NCI-H526 (cell line): ENCODE data around the gene LRRC25.

Source experiments
- DNase-seq, 2 experiments: peaks; one replicate each; lab custom pipeline; 2025; lab: John Stamatoyannopoulos, UW

The LRRC25 gene

DNA sequence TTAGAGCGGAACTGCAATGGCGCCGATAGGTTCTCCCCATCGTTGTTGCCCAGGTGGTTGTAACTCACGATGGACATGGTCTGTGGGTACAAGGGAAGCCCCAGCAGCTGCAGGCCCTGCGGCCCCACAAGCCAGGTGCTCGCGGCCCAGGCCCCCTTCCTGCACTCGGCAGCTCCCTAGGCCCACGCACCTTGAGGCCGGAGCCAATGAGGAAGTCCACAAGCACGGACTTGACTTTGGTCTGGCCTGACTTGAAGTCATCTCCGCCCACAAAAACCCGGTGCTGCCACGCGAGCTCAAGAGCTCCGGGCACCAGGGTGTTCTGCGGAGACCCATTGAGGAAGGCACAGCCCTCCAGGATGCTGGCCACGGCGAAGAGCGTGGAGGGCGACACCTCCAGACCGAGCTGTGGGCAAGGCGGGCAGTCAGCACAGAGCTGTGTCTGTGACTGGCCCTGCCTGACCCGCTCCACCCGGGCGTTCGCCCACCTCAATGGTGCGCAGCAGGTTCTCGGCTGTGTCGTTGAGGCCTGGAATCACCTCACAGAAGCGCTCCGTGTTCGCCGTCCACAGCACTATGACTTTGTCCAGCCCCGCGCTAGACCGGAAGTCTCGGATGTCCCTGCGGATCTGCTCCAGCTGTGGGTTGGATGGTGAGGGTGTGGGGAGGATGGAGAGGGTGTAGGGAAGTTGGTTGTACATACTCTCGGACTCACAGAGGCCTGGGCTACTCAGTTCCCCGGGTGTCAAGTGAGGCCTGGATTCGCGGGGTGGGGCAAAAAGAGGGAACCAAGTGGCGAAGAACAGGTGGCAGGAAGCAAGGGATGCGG is 38.6 kb upstream of the LRRC25 start:
- no peak for DNase-seq

GRCh38 chr19:18435178-18435841 is 37.9 kb upstream of the LRRC25 start:
- DNase-seq: no peak

DNA sequence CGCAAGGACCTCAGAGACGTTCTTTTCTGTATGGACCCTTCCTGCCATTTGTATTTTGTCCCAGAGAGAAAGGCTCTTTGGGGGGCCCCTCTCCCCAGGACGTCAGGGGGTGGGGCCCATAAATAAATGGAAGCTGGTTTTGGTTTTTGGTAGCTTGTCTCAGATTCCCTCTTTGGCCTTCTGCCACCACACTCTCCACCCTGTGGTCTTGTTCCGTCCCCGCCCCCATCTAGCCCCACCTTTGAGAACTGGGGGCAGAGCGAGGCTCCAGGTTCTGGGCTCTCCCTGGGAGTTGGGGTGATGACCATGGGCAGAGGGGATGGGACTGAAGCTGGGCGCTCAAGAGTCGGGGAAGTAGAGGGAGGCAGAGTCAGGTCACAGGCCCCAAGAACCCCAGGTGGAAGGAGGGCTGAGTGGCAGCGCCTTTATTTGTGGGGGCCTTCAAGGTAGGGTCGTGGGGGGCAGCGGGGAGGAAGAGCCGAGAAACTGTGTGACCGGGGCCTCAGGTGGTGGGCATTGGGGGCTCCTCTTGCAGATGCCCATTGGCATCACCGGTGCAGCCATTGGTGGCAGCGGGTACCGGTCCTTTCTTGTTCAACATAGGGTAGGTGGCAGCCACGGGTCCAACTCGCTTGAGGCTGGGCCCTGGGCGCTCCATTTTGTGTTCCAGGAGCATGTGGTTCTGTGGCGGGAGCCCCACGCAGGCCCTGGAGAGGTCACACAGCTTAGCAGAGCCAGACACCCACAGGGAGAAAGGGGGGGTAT is 37.2 kb upstream of the LRRC25 start:
- no peak for DNase-seq

DNA sequence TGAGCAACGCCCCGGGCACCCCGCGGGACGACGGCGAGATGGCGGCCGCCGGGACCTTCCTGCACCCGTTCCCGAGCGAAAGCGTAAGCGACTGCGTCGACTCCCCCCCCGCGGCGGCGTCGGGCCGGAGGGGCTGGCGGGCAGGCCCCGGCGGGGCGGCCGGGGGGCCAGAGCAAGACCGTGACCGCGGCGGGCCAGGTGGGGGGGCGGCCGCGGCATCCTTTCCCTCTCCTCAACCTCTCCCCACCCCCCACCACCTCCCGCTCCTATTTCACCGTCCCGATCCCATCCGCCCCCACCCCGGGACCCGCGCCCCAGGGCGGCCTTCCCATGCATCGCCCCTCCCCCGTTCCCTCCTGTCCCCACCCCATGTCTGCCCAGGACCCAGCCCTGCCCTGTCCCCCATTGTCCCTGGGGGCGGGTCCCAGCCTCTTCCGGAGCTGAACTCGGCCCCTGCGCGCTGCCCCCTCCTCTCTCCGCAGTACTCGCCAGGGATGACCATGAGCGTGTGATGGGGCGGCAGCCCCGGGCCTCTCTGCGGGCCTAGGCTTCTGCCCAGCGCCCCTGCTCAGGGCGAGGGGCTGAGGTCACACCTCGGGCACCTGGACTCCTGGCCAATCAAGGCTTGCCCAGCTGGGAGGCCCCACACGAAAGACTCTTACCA is 36.4 kb upstream of the LRRC25 start:
- peak in 1 of 2 experiments; percentile 57 for DNase-seq

DNA sequence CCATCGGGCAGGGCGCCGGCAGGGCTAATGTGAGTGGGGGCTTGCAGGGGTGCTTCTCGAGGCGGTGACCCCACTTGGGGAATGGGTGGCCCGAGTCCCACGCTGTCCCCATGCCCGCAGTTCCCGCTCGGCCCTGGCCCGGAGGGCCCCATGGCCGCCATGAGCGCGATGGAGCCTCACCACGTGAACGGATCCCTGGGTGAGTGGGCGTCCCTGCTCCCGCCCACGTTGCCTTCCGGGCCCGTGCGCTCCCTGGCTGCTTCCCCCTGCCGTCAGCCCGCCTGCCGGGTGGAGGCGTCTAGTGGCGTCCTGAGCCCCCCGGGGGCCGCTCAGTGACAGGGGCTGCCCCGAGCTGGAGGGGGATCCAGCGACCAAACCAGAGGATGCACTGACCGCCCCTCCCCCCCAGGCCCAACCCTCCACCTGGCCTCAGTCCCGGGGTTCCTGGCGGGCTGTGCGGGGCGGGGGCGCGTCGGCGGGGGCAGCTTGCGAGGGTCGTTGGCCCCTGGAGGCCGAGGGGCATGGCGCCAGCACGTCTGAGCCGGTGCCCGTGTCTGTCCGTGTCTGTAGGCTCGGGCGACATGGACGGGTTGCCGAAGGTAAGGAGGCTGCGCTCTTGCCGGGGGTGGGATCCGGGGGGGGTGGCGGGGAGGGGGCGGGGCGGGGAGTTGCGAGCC is 35.7 kb upstream of the LRRC25 start:
- peak in 1 of 2 experiments; percentile 38 for DNase-seq

- DNase-seq: no peak
These were observed 35.0 kb upstream of the LRRC25 start for GRCh38 chr19:18432275-18433014.

GRCh38 chr19:18431351-18432197 is 34.2 kb upstream of the LRRC25 start:
- no peak for DNase-seq

DNA sequence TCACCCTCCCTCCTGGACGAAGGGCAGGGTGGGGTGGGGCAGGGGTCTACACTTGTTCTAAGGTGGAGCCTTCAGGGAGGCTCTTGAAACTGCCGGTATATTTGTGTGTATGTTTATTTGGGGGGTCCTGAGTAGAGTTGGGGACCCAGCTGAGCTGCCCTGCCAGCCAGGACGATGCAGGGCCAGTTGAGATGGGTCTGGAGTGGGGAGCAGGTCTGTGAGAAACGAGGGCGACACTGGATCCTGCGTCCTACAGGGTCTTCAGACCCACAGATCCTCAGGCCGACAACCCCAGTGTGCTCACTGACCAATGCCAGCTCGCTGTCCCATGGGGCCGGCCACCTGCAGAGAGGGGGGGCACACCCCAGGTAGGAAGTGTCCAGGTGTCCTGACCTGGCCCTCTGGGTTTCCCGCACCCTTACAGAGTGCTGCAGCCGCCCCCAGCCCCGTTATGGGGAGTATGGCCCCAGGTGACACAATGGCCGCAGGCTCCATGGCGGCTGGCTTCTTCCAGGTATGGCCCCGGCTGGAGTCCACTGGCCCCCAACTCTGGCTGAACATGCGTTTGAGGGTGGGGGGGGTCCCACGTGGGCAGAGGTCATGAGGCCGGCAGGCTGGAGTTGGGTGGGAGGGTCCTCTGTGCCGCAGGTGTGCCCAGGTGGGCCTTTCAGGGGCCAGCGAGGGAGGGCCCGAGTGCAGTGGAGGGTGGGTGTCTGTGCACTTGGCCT is 33.2 kb upstream of the LRRC25 start:
- DNase-seq: no peak

GRCh38 chr19:18429717-18430416 is 32.4 kb upstream of the LRRC25 start:
- DNase-seq: no peak

DNA sequence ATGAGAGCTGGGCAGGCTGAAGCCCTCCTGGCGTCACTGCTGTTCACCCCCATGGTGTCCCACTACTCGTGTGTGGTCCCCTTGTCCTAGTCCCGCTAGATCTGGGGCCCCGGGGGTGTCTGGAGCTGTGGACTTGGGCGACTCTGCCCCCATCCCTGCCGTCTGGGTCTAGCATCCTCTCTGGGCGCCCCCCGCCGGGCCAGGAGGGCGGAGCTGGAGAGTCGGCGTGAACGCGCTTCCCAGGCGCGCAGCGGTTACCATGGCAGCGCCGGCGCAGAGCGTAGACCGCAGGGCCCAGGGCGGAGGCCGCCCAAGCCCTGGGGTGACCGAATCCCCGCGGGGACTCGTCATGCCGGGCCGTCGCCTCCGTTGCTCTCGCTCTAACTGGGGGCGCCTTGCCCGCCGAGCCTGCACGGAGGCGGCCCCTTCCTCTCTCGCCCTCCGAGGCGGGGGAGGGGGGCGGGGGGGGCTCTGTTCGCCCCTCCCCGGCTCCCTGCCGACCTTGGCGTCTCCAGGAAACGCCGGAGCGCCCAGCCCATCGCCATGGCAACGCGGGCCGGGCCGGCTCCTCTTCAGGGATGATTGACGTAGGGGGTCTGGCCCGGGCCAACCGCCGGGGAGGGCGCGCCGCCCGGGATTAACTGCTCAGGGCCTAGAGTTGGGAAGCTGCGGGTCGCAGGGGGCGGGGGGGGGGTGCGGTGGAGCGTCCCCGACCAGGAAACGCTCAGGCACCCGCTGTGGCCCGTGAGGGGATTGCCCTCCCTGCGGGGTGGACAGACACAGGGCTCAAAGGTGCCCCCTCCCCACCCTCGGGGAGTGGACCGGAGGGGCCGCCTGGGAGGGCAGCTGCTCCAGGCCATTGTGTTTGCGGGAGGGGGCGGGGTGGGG is 31.6 kb upstream of the LRRC25 start:
- DNase-seq: peak; percentile 64 to 88

DNA sequence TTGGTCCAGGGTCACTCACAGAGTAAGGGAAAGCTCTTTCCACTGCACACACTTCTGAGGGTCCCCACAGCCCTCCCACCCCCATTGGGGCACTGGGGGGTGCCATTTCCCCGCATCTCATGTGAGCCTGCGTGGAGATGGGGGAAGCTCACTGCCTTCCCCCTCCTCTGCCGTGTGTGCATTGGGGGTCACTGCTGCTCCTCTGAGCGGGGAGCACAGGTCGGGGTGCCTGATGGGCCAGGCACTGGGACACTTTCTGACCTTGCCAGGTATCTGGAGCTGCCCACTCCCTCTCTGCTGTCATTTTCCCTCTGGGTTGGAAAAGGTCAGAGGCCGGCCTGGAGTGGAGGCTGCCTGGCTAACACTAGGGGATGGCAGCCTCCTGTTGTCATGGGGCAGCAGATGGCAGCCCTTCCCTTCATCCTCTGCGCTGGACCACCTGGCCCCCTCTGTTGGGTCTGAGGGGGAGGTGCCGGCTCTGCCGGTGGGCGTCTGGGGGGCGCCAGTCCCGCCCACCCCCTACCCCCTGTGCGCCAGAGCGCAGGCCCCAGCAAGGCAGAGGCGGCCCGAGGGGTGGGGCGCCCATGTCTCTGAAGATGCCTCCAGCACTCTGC is 30.9 kb upstream of the LRRC25 start:
- no peak for DNase-seq

DNA sequence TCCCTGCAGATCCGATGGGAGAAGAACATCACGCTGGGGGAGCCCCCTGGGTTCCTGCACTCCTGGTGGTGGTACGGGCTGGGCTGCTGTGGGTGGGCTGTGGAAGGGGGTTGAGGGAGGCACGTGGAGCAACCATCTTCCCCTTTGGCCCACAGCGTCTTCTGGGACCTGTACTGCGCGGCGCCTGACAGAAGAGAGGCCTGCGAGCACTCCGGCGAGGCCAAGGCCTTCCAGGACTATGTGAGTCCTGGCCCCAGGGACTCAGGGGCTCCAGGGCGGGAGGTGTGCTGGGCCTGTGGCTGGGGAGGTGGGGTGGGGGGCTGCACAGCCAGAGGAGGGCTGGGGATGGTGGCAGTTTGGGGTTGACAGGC is 30.3 kb upstream of the LRRC25 start:
- DNase-seq: no peak

- no peak for DNase-seq
These were observed 29.8 kb upstream of the LRRC25 start for GRCh38 chr19:18427080-18427742.

GRCh38 chr19:18426416-18426767 is 29.0 kb upstream of the LRRC25 start:
- DNase-seq: no peak

- DNase-seq: no peak
These were observed 28.3 kb upstream of the LRRC25 start for GRCh38 chr19:18425515-18426415.
